Motor neuron (in vitro differentiated cells): Measurements from ENCODE around the gene FUZ. TPM values are rescaled to one million over a fixed set of nuclear protein-coding genes. Genes with fewer than 3 reads are reported as not detected.

Source experiments
- ATAC-seq, 8 experiments: fragments of 200-7000 bp; cut with Tn5 transposase; replicated peaks in 6 of 8; 2 replicates each; pipeline ENCODE4 v1.8.0; 2021; ENCODE audit warnings: mild to moderate bottlenecking in 8 of 8, moderate library complexity in 8 of 8
- H3K27ac ChIP-seq, 2 donors: fragments of 250-450 bp; sonication (Bioruptor Pico); 2 replicates each; pipeline ENCODE4 v1.9.0; 2021; ENCODE audit warnings: antibody characterized with exemption in 2 of 2, mild to moderate bottlenecking in 2 of 2, moderate library complexity in 1 of 2
- H3K4me1 ChIP-seq, 2 donors: fragments of 250-450 bp; sonication (Bioruptor Pico); replicated peaks in 1 of 2; 2 replicates each; pipeline ENCODE4 v1.6.1; 2021; ENCODE audit warnings: antibody characterized with exemption in 2 of 2, mild to moderate bottlenecking in 2 of 2, moderate library complexity in 1 of 2
- H3K4me3 ChIP-seq, 5 donors: fragments of 250-450 bp; sonication (Bioruptor Pico); 2 replicates each; pipeline ENCODE4 v1.9.0; 2021; ENCODE audit warnings: antibody characterized with exemption in 5 of 5, mild to moderate bottlenecking in 5 of 5, moderate library complexity in 4 of 5
- WGBS, 10 experiments: fragments of 450-650 bp; shearing (Covaris generic); methylation state at CpG; one replicate each; pipeline ENCODE4 v1.0.0; 2022; 5-methylcytosine and 5-hydroxymethylcytosine counted together
- in situ Hi-C, 9 experiments: fragments of 400-800 bp; cut with MboI; loops; one replicate each; pipeline ENCODE4 v1.15.0; 2021; ENCODE audit warnings: low sequenced_read_pairs in 9 of 9, low pct_unique_long_range_greater_than_20kb in 2 of 9; ENCODE audit not compliant: unreplicated experiment in 9 of 9
- total RNA-seq, 8 experiments: library from RNA; unstranded; fragments of 300-600 nt; gene quantifications; 2 replicates each; pipeline versions ENCODE4 v1.2.3 to v1.2.4, GENCODE V29; 2022

The FUZ gene
- total RNA-seq, 8 experiments from 2014 or later, result 9.9 to 27.1 (median 16.2) TPM

DNA sequence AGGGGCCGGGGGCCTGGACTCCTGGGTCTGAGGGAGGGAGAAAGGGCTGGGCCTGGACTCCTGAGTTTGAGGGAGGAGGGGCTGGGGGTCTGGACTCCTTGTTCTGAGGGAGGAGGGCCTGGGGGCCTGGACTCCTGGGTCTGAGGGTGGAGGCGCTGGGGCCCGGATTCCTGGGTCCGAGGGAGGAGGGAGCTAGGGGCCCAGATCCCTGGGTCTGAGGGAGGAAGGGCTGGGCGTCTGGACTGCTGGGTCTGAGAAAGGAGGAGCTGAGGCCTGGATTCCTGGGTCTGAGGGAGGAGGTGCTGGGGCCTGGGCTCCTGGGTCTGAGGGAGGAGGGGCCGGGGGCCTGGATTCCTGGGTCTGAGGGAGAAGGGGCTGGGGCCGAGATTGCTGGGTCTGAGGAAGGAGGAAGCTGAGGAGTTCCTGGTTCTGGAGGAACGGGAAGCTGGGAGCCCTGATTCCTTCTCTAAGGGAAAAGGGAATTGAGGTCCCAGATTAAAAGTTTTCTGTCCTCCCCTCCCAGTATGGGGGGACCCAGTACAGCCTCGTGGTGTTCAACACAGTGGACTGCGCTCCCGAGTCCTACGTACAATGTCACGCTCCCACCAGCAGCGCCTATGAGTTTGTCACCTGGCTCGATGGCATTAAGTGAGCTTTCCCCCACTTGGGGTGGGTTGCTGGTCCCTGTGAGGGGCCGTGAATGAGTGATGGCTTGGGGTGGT is 5.7 kb upstream of the FUZ start:
- ATAC-seq, result peak in 6 of 8 experiments; percentile 1 to 6 (median 2)
- Histone ChIP-seq H3K4me3 (peak overlapping the region; percentile 47 to 82 (median 70)), H3K27ac (peak overlapping the region; percentile 98 to 99), H3K4me1 (peaks cover 8 to 19% of the 10 kb centered on the region in 2 donors)
- 0 to 60% (median 43%) methylated on average over 1 to 4 of the region's 16 CpGs; no CpG with 5 or more reads in 6 of the 10 experiments for WGBS, 10 experiments
- in situ Hi-C loops, result no loop called here

DNA sequence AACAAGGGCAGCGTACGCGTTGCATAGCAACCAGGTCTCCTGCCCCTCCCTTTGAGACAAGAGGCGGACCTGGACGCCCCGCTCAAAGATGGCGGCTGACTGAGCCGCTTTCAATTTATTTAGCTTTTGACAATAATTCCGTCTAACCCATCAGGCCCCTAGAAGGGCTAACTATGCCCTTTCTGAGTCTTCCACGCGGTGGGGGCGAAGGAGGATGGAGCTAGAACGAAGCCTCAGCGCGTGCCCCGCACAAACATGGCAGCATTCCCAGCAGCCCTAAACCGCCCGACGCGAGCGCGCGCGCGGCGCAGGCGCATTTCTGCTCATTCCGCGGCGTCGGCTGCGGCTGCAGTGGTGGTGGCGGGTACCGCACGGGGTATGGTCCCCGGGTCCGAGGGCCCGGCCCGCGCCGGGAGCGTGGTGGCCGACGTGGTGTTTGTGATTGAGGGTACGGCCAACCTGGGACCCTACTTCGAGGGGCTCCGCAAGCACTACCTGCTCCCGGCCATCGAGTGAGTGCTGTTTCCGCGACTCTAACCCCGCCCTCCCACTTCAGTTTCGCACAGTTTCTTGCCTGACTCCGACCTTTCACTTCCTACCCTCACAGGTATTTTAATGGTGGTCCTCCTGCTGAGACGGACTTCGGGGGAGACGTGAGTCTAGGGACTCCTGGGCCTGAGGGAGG is 5.0 kb upstream of the FUZ start, which contains the start of gene MED25:
MED25 (plus strand) TSS at position 326 of the 685 bp plus-strand sequence; CDS start at position 379, 53 bp downstream.
- WGBS, 10 experiments, result 0 to 1% (median 0%) methylated on average over 2 to 15 of the region's 57 CpGs; no CpG with 5 or more reads in 4 of the 10 experiments
- in situ Hi-C loops, result no loop called here
- Histone ChIP-seq H3K4me3 (peak within 1 kb of the TSS; percentile 47 to 82 (median 70)), H3K4me1 (peaks cover 8 to 20% of the 10 kb centered on the region in 2 donors), H3K27ac (peak within 1 kb of the TSS; percentile 98 to 99)
- peak; percentile 58 to 73 (median 70) for ATAC-seq

GRCh38 chr19:49816590-49816989 is 3.5 kb upstream of the FUZ start:
- WGBS, 10 experiments, result 17 to 89% (median 77%) methylated on average over 2 to 13 of the region's 14 CpGs; no CpG with 5 or more reads in 2 of the 10 experiments

DNA sequence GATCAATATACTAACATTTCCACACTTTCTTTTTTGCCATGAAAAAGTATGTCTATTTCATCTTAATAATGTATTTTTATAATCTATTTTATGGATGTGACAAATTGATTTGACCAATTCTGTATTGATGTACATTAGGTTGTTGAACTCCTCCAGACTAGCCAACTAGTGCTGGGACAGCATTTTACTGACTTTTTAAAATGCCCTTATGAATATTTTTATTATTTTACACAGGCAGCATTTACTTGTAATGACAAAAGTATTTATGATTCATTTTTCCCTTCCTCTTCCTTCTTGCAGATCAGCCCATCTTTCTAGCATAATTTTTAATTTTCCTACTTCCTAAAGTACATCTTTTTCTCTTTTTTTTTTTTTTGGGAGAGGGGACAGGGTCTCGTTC is 918 bp upstream of the FUZ start:
- Histone ChIP-seq H3K4me1 (peaks cover 12 to 16% of the 10 kb centered on the region in 2 donors), H3K4me3 (peak overlapping the region; percentile 3 to 85 (median 73)), H3K27ac (no peak overlapping the region)
- 14 to 100% (median 70%) methylated on average over 1 of the region's 1 CpG; no CpG with 5 or more reads in 2 of the 10 experiments for WGBS, 10 experiments
- in situ Hi-C loops, result no loop called here
- no peak for ATAC-seq

More at GRCh38 chr19:49816590-49816989, 3.5 kb upstream of the FUZ start:
- in situ Hi-C loops, result no loop called here
- Histone ChIP-seq H3K4me1 (peaks cover 12 to 24% of the 10 kb centered on the region in 2 donors), H3K27ac (no peak overlapping the region), H3K4me3 (no peak overlapping the region)
- ATAC-seq, result no peak

GRCh38 chr19:49812452-49812996 is 568 bp downstream of the FUZ start:
- peak overlapping the region; percentile 66 to 85 (median 77) for H3K4me3 ChIP-seq
- 0 to 77% (median 5%) methylated on average over 1 to 4 of the region's 11 CpGs; no CpG with 5 or more reads in 7 of the 10 experiments for WGBS, 10 experiments
- in situ Hi-C loops, result no loop called here
- no peak for ATAC-seq
- peak overlapping the region; percentile 95 to 96 for H3K27ac ChIP-seq
- peaks cover 15 to 16% of the 10 kb centered on the region in 2 donors for H3K4me1 ChIP-seq

DNA sequence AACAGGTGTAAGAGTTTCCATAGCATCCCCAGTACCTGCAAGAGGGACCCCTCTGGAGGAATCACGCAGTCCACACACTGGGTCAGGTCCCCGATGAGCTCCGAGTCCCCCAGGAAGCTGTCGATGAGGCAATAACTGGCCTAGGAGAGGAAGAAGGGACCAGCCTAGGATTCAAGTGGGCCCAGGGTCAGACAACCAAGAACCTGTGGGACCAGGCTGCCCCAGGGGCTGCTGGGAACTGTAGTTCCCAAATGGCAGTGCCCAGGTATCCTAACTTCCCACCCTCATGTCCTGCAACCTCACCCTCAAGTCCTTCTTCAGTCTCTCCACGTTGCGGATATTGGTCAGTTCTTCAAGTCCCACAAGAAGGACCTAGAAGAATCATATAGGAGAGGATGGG is 1.8 kb downstream of the FUZ start:
- 78 to 100% (median 95%) methylated on average over 1 to 6 of the region's 6 CpGs; no CpG with 5 or more reads in 1 of the 10 experiments for WGBS, 10 experiments
- no peak for ATAC-seq

DNA sequence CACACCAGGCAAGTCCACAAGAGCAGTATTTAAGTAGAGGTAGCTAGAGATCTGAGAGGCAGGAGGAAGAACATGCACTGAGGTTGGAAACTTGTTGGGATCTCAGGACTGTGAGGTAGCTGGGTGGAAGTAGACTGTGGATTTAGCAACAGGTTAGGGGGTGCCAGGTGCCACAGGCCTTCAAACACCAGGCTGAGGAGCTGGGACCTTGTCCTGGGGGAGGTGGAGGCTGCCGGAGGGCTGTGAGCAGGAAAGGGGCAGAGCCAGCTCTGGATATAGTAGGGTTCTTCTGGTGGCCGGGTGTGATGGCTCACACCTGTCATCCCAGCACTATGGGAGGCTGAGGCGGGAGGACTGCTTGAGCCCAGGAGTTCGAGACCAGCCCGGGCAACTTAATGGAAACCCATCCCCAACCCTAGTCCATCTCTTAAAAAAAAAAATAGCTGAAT is 3.1 kb downstream of the FUZ start:
- ATAC-seq, result no peak
- in situ Hi-C loops, result no loop called here
- WGBS, 10 experiments, result 60 to 100% (median 96%) methylated on average over 1 to 5 of the region's 5 CpGs; no CpG with 5 or more reads in 7 of the 10 experiments
- no peak overlapping the region for H3K27ac ChIP-seq
- peak overlapping the region in 4 of 5 donors; percentile 35 to 41 (median 39) for H3K4me3 ChIP-seq
- H3K4me1 ChIP-seq, result peaks cover 15 to 16% of the 10 kb centered on the region in 2 donors

More for the DNA sequence above, 1.8 kb downstream of the FUZ start:
- H3K4me1 ChIP-seq, result peaks cover 15 to 16% of the 10 kb centered on the region in 2 donors
- H3K4me3 ChIP-seq, result no peak overlapping the region
- in situ Hi-C loops, result no loop called here
- no peak overlapping the region for H3K27ac ChIP-seq

DNA sequence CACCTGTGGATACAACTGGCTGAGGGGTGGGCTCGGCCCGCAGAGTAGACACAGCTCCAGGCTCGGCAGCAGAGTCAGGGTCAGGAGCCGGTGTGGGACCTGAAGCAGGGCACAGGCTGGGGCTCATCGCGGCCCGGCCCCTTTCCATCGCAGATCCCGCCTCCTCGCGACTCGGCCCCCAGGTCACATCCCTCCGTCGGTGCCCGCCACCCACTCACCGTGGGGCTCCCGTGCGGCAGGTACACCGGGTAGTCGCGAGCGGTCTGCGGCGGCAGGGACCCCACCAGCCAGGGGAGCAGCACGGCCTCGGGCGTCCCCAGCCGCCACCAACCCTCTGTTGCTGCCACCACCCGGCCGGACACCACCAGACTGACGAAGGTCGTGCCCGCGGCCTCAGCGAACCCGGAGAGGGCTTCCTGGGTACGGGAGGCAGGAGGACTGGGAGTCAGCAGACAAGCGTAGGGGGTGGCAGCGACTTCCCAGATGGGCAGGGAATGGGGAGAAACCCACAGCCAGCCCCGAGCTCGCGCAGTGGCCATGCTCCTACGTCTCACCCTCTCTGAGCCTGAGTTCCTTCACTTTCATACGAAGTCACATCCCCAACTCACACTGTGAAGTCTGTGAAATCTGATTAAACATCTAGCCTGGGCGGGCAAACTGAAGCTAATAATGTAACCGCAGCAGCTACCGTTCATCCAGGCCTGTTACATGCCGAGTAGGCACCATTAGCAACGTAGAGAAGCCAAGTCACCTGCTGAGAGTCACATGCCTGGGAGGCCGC is 3.7 kb downstream of the FUZ start:
- H3K27ac ChIP-seq, result peak overlapping the region; percentile 14 to 23
- peaks cover 15 to 16% of the 10 kb centered on the region in 2 donors for H3K4me1 ChIP-seq
- in situ Hi-C loops, result no loop called here
- 20 to 56% (median 48%) methylated on average over 1 to 12 of the region's 50 CpGs; no CpG with 5 or more reads in 4 of the 10 experiments for WGBS, 10 experiments
- peak overlapping the region; percentile 35 to 41 (median 38) for H3K4me3 ChIP-seq
- peak; percentile 7 to 39 (median 22) for ATAC-seq

GRCh38 chr19:49808711-49809159 is 4.4 kb downstream of the FUZ start:
- in situ Hi-C loops, result no loop called here
- peak overlapping the region; percentile 35 to 41 (median 38) for H3K4me3 ChIP-seq
- WGBS, 10 experiments, result 0% methylated on average over 1 of the region's 31 CpGs; no CpG with 5 or more reads in 9 of the 10 experiments
- peak; percentile 27 to 71 (median 62) for ATAC-seq
- peaks cover 12 to 15% of the 10 kb centered on the region in 2 donors for H3K4me1 ChIP-seq
- H3K27ac ChIP-seq, result peak overlapping the region; percentile 14 to 23

DNA sequence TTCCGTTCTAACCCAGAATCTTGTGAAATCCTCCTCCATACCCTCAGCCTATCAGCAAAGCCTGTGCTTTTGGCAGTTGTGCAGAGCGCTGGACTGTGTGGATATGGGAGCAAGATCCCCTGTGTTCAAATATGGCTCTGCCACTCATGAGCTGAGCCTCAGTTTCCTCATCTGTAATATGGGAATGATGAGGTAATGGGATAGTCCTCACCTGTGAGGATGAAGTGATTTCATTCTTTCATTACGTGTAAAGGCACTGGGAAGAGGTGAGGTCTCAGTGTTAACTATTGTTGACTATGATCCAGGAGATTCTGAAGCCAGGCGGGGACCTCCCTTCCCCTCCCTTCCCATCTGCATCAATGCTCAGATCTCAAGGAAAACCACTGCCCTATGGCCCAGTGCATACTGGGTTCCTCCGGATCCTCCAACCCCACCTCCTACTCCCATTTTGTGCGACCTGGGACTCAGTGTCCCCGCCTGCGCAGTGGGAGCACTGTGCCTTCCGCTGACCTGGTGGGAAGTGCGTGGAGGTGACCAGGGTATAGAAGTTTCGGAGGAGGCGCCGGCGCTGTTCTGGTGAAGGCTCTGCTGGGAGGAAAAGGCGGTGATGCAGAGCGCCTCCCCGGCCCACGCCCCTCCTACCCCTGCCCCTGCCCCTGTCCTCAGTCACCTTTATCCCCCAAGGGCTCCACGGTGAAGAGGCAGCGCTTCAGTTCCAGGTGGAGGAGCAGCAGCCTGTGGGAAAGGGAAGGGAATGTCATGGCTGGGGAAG is 5.0 kb downstream of the FUZ start:
- peak in 1 of 8 experiments; percentile 23 for ATAC-seq
- Histone ChIP-seq H3K4me1 (peaks cover 12 to 15% of the 10 kb centered on the region in 2 donors), H3K4me3 (peak overlapping the region in 3 of 5 donors; percentile 35 to 41 (median 40)), H3K27ac (no peak overlapping the region)
- WGBS, 10 experiments, result 70 to 100% (median 100%) methylated on average over 1 to 4 of the region's 20 CpGs; no CpG with 5 or more reads in 2 of the 10 experiments
- in situ Hi-C loops, result no loop called here

DNA sequence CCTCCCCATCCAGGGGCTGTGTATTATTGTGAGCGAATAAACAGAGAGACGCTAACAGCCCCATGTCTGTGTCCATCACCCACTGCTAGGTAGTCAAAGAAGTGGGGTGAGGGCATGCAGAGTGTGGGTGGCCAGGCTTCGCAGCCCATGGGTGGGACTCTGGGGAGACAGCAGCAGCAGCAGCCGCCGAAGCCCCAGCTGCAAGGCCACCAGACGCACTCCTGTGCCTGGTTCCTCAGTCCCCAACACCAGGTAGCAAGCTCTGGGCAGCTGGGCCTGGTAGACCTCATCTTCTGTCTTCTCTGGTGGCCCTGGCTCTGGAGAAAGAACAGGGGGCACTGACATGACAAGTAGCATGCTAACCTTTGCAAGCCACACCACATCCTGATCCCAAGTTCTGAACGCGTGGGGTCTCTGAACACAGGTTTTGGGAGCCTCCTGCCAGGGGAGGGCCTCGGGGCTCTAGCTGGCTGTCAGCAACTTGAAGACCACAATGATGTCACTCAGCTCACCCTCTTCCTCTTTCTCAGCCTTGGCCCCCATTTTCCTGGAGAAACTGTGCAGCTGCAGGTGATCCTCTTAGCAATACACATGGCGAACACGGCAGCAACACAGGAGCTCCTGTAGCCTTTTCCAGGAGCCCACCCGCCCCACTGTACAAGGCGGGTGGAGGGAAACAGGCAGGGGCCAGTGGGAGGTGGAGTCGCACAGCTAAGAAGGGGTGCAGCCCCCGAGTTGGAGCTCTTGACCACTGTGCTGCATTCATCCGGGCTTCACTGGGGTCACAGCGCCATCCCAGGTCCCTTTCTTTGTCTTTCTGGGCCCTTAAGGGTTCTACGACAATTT is 5.8 kb downstream of the FUZ start:
- 74 to 100% (median 98%) methylated on average over 1 to 8 of the region's 18 CpGs; no CpG with 5 or more reads in 3 of the 10 experiments for WGBS, 10 experiments
- in situ Hi-C loops, result no loop called here
- no peak for ATAC-seq
- no peak overlapping the region for H3K27ac ChIP-seq
- H3K4me1 ChIP-seq, result peaks cover 15 to 18% of the 10 kb centered on the region in 2 donors
- no peak overlapping the region for H3K4me3 ChIP-seq
